ENCODE measurements around the gene AQP1. TPM values are rescaled to one million over a fixed set of nuclear protein-coding genes. Genes with fewer than 3 reads are reported as not detected.

AQP1 gene
- 100 to 1,000 TPM in 1 of 8 experiments, 1 to 10 TPM in 2, under 1 TPM in 5; 0.45 to 233 (median 0.68) TPM for total RNA-seq

- ATAC-seq (replicated peaks in 6 of 8) = peak; percentile 61 to 90 (median 82)
- Histone ChIP-seq H3K27ac (no peak within 1 kb of the TSS), H3K4me1 (replicated peaks in 1 of 2) (peaks cover 4 to 13% of the 10 kb centered on the region in 2 donors), H3K4me3 (no peak within 1 kb of the TSS)
- in situ Hi-C loops (cut with MboI; ENCODE audit: low pct_unique_long_range_greater_than_20kb in 2 of 9, low sequenced_read_pairs in 9 of 9, unreplicated experiment in 9 of 9) = no loop called here
- WGBS, 10 experiments = 60 to 67% methylated on average over 1 to 2 of the region's 12 CpGs; no CpG with 5 or more reads in 8 of the 10 experiments
These were observed at the start of gene AQP1 for GRCh38 chr7:30911561-30911969. TSS of gene AQP1 (plus strand) at chr7:30911853. CDS start at chr7:30911910, 57 bp downstream.

GRCh38 chr7:30862995-30863705 is 48.5 kb upstream of the AQP1 start:
- ATAC-seq (replicated peaks in 6 of 8) = no peak
- in situ Hi-C loops (cut with MboI; ENCODE audit: low pct_unique_long_range_greater_than_20kb in 2 of 9, low sequenced_read_pairs in 9 of 9, unreplicated experiment in 9 of 9) = no loop called here

GRCh38 chr7:30863706-30864035 is 48.0 kb upstream of the AQP1 start:
- WGBS, 10 experiments = 20 to 96% (median 86%) methylated on average over 1 to 4 of the region's 4 CpGs; no CpG with 5 or more reads in 4 of the 10 experiments
- Histone ChIP-seq H3K4me1 (replicated peaks in 1 of 2) (peaks cover 0 to 4% of the 10 kb centered on the region in 2 donors), H3K27ac (no peak overlapping the region), H3K4me3 (no peak overlapping the region)
- in situ Hi-C loops (cut with MboI; ENCODE audit: low pct_unique_long_range_greater_than_20kb in 2 of 9, low sequenced_read_pairs in 9 of 9, unreplicated experiment in 9 of 9) = no loop called here
- ATAC-seq (replicated peaks in 6 of 8) = no peak

More at GRCh38 chr7:30862995-30863705, 48.5 kb upstream of the AQP1 start:
- 20 to 100% (median 75%) methylated on average over 1 to 8 of the region's 9 CpGs; no CpG with 5 or more reads in 4 of the 10 experiments for WGBS, 10 experiments
- Histone ChIP-seq H3K4me1 (replicated peaks in 1 of 2) (peaks cover 0 to 4% of the 10 kb centered on the region in 2 donors), H3K4me3 (no peak overlapping the region), H3K27ac (no peak overlapping the region)

GRCh38 chr7:30864101-30864500 is 47.6 kb upstream of the AQP1 start:
- WGBS, 10 experiments = 40 to 93% (median 84%) methylated on average over 1 to 2 of the region's 3 CpGs; no CpG with 5 or more reads in 6 of the 10 experiments
- ATAC-seq (replicated peaks in 6 of 8) = no peak
- peaks cover 0 to 4% of the 10 kb centered on the region in 2 donors for H3K4me1 ChIP-seq (replicated peaks in 1 of 2)
- in situ Hi-C loops (cut with MboI; ENCODE audit: low pct_unique_long_range_greater_than_20kb in 2 of 9, low sequenced_read_pairs in 9 of 9, unreplicated experiment in 9 of 9) = no loop called here
- H3K27ac ChIP-seq = no peak overlapping the region
- H3K4me3 ChIP-seq = no peak overlapping the region

GRCh38 chr7:30865076-30865475 is 46.6 kb upstream of the AQP1 start:
- no peak for ATAC-seq (replicated peaks in 6 of 8)
- Histone ChIP-seq H3K4me1 (replicated peaks in 1 of 2) (peaks cover 4 to 10% of the 10 kb centered on the region in 2 donors), H3K4me3 (no peak overlapping the region), H3K27ac (no peak overlapping the region)
- WGBS, 10 experiments = 20 to 100% (median 100%) methylated on average over 1 to 3 of the region's 4 CpGs; no CpG with 5 or more reads in 3 of the 10 experiments
- in situ Hi-C loops (cut with MboI; ENCODE audit: low pct_unique_long_range_greater_than_20kb in 2 of 9, low sequenced_read_pairs in 9 of 9, unreplicated experiment in 9 of 9) = no loop called here

GRCh38 chr7:30865821-30866220 is 45.8 kb upstream of the AQP1 start:
- Histone ChIP-seq H3K27ac (no peak overlapping the region), H3K4me3 (no peak overlapping the region), H3K4me1 (replicated peaks in 1 of 2) (peaks cover 8 to 10% of the 10 kb centered on the region in 2 donors)
- in situ Hi-C loops (cut with MboI; ENCODE audit: low pct_unique_long_range_greater_than_20kb in 2 of 9, low sequenced_read_pairs in 9 of 9, unreplicated experiment in 9 of 9) = no loop called here
- WGBS, 10 experiments = 100% methylated on average over 1 to 2 of the region's 4 CpGs; no CpG with 5 or more reads in 8 of the 10 experiments
- ATAC-seq (replicated peaks in 6 of 8) = no peak

DNA sequence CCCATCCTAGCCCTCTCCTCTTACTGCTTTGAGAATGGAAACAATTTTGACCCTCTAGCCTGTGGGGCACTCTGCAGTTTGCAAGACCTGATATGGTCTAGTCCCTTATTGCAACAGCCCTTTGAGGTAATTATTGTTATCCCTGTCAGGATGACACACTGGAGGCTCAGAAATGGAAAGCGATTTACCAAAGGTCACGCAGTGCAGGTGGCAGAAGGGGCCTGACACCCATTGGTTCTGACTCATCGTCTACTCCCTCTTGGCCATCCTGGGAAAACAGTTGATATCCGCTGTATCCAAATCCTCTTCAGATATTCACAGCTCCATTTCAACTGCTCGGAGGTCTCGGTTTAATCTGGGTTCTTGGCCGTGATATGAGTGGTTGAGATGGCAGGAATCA is 44.7 kb upstream of the AQP1 start:
- peak in 3 of 8 experiments; percentile 30 to 42 (median 32) for ATAC-seq (replicated peaks in 6 of 8)
- Histone ChIP-seq H3K4me3 (no peak overlapping the region), H3K4me1 (replicated peaks in 1 of 2) (peaks cover 8 to 10% of the 10 kb centered on the region in 2 donors), H3K27ac (no peak overlapping the region)
- in situ Hi-C loops (cut with MboI; ENCODE audit: low pct_unique_long_range_greater_than_20kb in 2 of 9, low sequenced_read_pairs in 9 of 9, unreplicated experiment in 9 of 9) = no loop called here
- 44 to 100% (median 99%) methylated on average over 1 to 7 of the region's 7 CpGs for WGBS, 10 experiments

GRCh38 chr7:30867483-30867882 is 44.2 kb upstream of the AQP1 start:
- no peak overlapping the region for H3K27ac ChIP-seq
- 80% methylated on average over 1 of the region's 1 CpG; no CpG with 5 or more reads in 8 of the 10 experiments for WGBS, 10 experiments
- in situ Hi-C loops (cut with MboI; ENCODE audit: low pct_unique_long_range_greater_than_20kb in 2 of 9, low sequenced_read_pairs in 9 of 9, unreplicated experiment in 9 of 9) = no loop called here
- no peak for ATAC-seq (replicated peaks in 6 of 8)
- no peak overlapping the region for H3K4me3 ChIP-seq
- H3K4me1 ChIP-seq (replicated peaks in 1 of 2) = peaks cover 8 to 10% of the 10 kb centered on the region in 2 donors

DNA sequence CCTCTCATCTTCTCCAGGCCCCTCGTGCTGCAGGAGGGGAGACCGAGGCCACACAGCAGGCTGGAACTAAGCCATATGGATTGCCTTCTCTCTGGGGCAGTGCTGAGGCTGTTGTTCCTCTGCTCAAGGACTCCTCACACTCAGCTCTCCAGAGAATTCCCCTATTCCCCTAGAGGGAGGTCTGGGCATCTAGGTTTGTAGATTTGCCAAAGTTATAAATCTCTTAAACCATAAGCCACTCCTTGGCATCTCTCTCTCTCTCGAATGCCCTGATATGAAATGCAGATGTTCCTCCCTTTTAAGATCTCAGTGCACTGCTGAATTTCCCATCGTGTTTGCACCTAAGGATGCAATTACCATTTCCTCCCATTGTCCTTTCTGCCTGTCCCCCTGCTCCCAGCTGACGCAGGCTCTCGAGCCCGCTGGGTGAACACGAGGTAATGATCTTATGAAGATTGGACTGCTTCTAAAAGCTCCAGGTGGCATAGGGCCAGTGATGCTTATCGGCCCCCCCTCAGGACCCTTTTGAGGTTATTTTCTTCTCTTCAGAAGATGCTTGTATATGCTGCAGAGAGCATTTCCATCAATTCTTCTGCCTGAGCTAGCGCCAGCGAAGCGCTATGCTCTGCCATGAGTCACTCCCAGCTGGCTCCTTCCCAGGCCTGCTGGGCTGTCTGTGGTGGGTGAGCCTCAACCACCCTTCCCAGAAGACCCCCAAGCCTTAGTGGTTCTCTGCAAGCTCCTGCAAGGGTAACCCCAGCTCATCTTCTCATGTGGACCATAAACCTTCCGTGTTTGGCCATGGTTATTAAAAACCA is 41.6 kb upstream of the AQP1 start:
- H3K4me3 ChIP-seq = no peak overlapping the region
- peaks cover 8 to 10% of the 10 kb centered on the region in 2 donors for H3K4me1 ChIP-seq (replicated peaks in 1 of 2)
- 32 to 92% (median 65%) methylated on average over 1 to 10 of the region's 13 CpGs; no CpG with 5 or more reads in 2 of the 10 experiments for WGBS, 10 experiments
- in situ Hi-C loops (cut with MboI; ENCODE audit: low pct_unique_long_range_greater_than_20kb in 2 of 9, low sequenced_read_pairs in 9 of 9, unreplicated experiment in 9 of 9) = no loop called here
- H3K27ac ChIP-seq = no peak overlapping the region
- ATAC-seq (replicated peaks in 6 of 8) = peak in 5 of 8 experiments; percentile 88 to 92 (median 90)

DNA sequence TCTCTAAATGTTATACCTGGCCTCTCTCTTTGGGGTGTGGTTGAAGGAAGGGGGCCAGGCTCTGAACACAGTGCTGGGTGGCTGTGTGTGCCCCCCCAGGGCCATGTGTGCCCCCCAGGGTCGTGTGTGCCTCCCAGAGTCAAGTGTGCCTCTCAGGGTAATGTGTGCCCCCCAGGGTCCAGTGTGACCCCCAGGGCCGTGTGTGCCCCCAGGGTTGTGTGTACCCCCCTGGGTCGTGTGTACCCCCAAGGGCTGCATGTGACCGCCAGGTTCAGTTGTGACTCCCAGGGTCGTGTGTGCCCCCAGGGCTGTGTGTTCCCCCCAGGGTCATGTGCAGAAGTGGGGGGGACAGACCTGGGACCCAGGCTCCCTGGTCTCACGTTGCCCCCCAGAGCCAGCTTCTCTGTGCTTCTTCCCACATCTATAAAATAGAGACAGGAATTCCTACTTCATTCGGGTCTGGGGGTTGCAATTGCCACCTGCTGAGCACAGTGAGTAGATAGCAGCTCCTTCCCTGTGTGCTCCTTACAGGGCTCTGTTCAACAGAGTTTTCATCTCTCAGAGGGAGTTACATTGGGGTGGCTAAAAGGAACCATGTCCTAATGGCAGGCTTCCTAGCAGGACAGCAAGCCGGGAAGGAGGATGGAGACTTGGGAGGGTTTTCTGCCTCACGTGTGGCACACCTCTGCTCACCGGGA is 40.7 kb upstream of the AQP1 start:
- in situ Hi-C loops (cut with MboI; ENCODE audit: low pct_unique_long_range_greater_than_20kb in 2 of 9, low sequenced_read_pairs in 9 of 9, unreplicated experiment in 9 of 9) = no loop called here
- H3K27ac ChIP-seq = no peak overlapping the region
- no peak for ATAC-seq (replicated peaks in 6 of 8)
- H3K4me3 ChIP-seq = no peak overlapping the region
- peaks cover 8 to 10% of the 10 kb centered on the region in 2 donors for H3K4me1 ChIP-seq (replicated peaks in 1 of 2)
- WGBS, 10 experiments = 83% methylated on average over 2 of the region's 10 CpGs; no CpG with 5 or more reads in 9 of the 10 experiments

- ATAC-seq (replicated peaks in 6 of 8) = no peak
- peaks cover 8 to 10% of the 10 kb centered on the region in 2 donors for H3K4me1 ChIP-seq (replicated peaks in 1 of 2)
- 83 to 100% (median 100%) methylated on average over 1 to 5 of the region's 5 CpGs; no CpG with 5 or more reads in 5 of the 10 experiments for WGBS, 10 experiments
- H3K27ac ChIP-seq = no peak overlapping the region
- in situ Hi-C loops (cut with MboI; ENCODE audit: low pct_unique_long_range_greater_than_20kb in 2 of 9, low sequenced_read_pairs in 9 of 9, unreplicated experiment in 9 of 9) = no loop called here
- H3K4me3 ChIP-seq = no peak overlapping the region
These were observed 40.0 kb upstream of the AQP1 start for GRCh38 chr7:30871655-30872054.

- no peak for ATAC-seq (replicated peaks in 6 of 8)
- in situ Hi-C loops (cut with MboI; ENCODE audit: low pct_unique_long_range_greater_than_20kb in 2 of 9, low sequenced_read_pairs in 9 of 9, unreplicated experiment in 9 of 9) = no loop called here
- Histone ChIP-seq H3K4me3 (no peak overlapping the region), H3K4me1 (replicated peaks in 1 of 2) (peaks cover 6 to 8% of the 10 kb centered on the region in 2 donors), H3K27ac (no peak overlapping the region)
- 17 to 100% (median 43%) methylated on average over 1 of the region's 2 CpGs; no CpG with 5 or more reads in 6 of the 10 experiments for WGBS, 10 experiments
These were observed 38.4 kb upstream of the AQP1 start for GRCh38 chr7:30873207-30873606.

All from motor neuron (in vitro differentiated cells).